Naive thymus-derived CD4-positive, alpha-beta T cell (primary cell): ENCODE measurements around the gene BATF3. TPM values are rescaled to one million over a fixed set of nuclear protein-coding genes. Genes with fewer than 3 reads are reported as not detected.
A peak's percentile ranks its signal among the peaks of the same experiment; 100 is the strongest.

ENCODE experiments used
- ATAC-seq: fragments of 150-1000 bp; cut with Tn5 transposase; 2 replicates; pipeline ENCODE4 v1.10.0; 2021; ENCODE audit warnings: mild to moderate bottlenecking, moderate library complexity
- CTCF ChIA-PET: fragments of 350-600 bp; sonication (Branson Sonifier 250); formaldehyde crosslinking; loops from one replicate; lab custom pipeline; 2021; ENCODE audit warnings: antibody characterized with exemption; lab: Charles Lee
- POLR2A ChIA-PET: fragments of 350-600 bp; sonication (Branson Sonifier 250); formaldehyde crosslinking; loops from one replicate; lab custom pipeline; 2021; ENCODE audit warnings: antibody characterized with exemption, inconsistent platforms; lab: Charles Lee
- DNase-seq, 9 donors: peaks; one replicate each; pipeline versions ENCODE4 v3.0.0 to v3.0.0-alpha.2; 2020 to 2022; ENCODE audit warnings: mixed read lengths in 1 of 9
- H3K27ac ChIP-seq: one replicate; pipeline ENCODE4 v1.7.0; 2013; ENCODE audit warnings: mild to moderate bottlenecking, low read depth, low read length, moderate library complexity
- H3K27me3 ChIP-seq, 2 donors: one replicate each; pipeline ENCODE4 v1.7.0; 2013; ENCODE audit warnings: low read length in 2 of 2, mild to moderate bottlenecking in 2 of 2, moderate library complexity in 2 of 2; ENCODE audit not compliant: control insufficient read depth in 2 of 2, insufficient read depth in 2 of 2
- H3K36me3 ChIP-seq, 3 experiments: 1 replicate in 2 of 3; 2 replicates in 1 of 3; pipeline ENCODE4 v1.7.0; 2013; ENCODE audit warnings: low read length in 3 of 3, mild to moderate bottlenecking in 3 of 3, moderate library complexity in 1 of 3; ENCODE audit not compliant: insufficient read depth in 3 of 3, control insufficient read depth in 2 of 3
- H3K4me1 ChIP-seq, 2 donors: one replicate each; pipeline ENCODE4 v1.7.0; 2013; ENCODE audit warnings: low read length in 2 of 2, mild to moderate bottlenecking in 2 of 2, moderate library complexity in 1 of 2; ENCODE audit not compliant: control insufficient read depth in 2 of 2, insufficient read depth in 2 of 2
- H3K4me3 ChIP-seq: 2 replicates; pipeline ENCODE4 v1.7.0; 2013; ENCODE audit warnings: mild to moderate bottlenecking, low read length
- H3K9me3 ChIP-seq, 3 experiments: 1 replicate in 2 of 3; 2 replicates in 1 of 3; pipeline ENCODE4 v1.7.0; 2013; ENCODE audit warnings: low read length in 3 of 3; ENCODE audit not compliant: control insufficient read depth in 2 of 3
- H3K27ac Mint-ChIP-seq, 9 donors: one replicate each; pipeline ENCODE4 v1.8.0; 2020 to 2022; ENCODE audit warnings: mixed read lengths in 9 of 9, mild to moderate bottlenecking in 8 of 9, moderate library complexity in 5 of 9, inconsistent platforms in 2 of 9
- H3K27me3 Mint-ChIP-seq, 5 donors: one replicate each; pipeline ENCODE4 v1.8.0; 2021 to 2022; ENCODE audit warnings: mixed read lengths in 5 of 5, mild to moderate bottlenecking in 1 of 5
- H3K36me3 Mint-ChIP-seq, 5 donors: one replicate each; pipeline ENCODE4 v1.8.0; 2020 to 2022; ENCODE audit warnings: mixed read lengths in 5 of 5, mild to moderate bottlenecking in 3 of 5, inconsistent platforms in 1 of 5
- H3K4me1 Mint-ChIP-seq, 7 donors: one replicate each; pipeline ENCODE4 v1.8.0; 2020 to 2022; ENCODE audit warnings: mixed read lengths in 7 of 7, mild to moderate bottlenecking in 3 of 7, inconsistent platforms in 1 of 7
- H3K4me3 Mint-ChIP-seq, 10 donors: one replicate each; pipeline ENCODE4 v1.8.0; 2020 to 2022; ENCODE audit warnings: mild to moderate bottlenecking in 10 of 10, mixed read lengths in 10 of 10, moderate library complexity in 6 of 10, inconsistent platforms in 2 of 10
- H3K9me3 Mint-ChIP-seq, 11 donors: one replicate each; pipeline ENCODE4 v1.8.0; 2020 to 2022; ENCODE audit warnings: mixed read lengths in 11 of 11, mild to moderate bottlenecking in 4 of 11, inconsistent platforms in 1 of 11, moderate library complexity in 1 of 11
- intact Hi-C, 2 donors: fragments of 100-400 bp; cut with micrococcal nuclease; formaldehyde crosslinking; loops; one replicate each; pipeline ENCODE4 v1.15.1; 2023
- polyA plus RNA-seq, 2 donors: library from polyadenylated mRNA; unstranded; fragments of 300-500 nt; fragmentation: Illumina TruSeq; gene quantifications; one replicate each; pipeline ENCODE4 v1.2.3, GENCODE V29; 2021
- total RNA-seq, 6 experiments: library from RNA in 5 of 6; stranded (reverse) in 5 of 6; gene quantifications; 1 replicate in 5 of 6; 2 replicates in 1 of 6; pipeline ENCODE4 v1.2.3 and lab custom pipeline; 2021 to 2026

The BATF3 gene
- total and polyA plus RNA-seq, 7 experiments from 2014 or later = 0.27 to 40.2 (median 1.1) TPM

DNA sequence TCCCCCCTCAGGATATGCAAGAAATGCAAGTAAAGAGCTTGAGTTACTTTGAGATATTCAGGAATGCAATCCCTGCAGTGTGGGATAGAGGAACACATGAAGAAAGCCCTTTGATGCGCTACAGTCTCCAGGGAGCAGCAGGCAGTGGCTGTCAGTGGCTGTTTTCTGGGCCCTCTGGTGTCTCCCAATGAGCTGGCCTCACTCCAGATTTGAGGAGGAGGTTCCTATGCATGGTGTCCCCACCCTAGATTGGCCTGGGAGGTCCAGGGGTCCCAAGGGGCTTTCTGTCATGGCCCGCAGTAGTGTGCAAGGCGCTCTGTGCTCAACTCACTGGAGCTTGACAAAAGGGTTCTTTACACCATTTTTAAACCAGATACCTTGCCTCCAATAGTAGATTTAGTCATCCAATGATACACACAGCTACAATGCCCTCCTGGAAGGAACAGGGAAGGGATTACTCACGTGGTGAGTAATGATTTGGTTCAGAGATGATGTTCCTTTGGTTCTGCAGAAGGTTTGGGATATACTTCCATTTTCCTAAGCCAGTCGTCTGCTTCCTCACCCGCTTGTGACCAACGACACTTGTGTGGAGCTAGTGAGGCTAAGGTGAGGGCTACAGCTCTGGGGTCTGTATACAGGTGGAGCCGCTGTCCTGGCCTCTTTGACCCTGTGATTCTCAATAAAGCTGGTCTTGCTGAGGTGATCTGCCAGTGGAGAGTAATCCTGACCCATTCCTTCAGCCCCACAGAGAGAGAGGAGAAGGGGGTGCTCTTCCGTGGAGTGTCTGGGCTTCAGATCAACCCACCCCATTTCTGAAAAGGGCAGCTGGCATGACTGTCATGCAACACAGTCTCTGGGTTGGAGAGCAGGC, 6.6 kb downstream of the BATF3 start:
- Histone ChIP-seq H3K9me3 (no peaks in the 10 kb centered on the region), H3K27ac (no peak overlapping the region), H3K27me3 (no peaks in the 10 kb centered on the region), H3K36me3 (no peaks in the 10 kb centered on the region), H3K4me3 (no peak overlapping the region), H3K4me1 (peaks cover 0 to 9% of the 10 kb centered on the region in 2 donors)
- POLR2A ChIA-PET = interaction anchor here (1.0 kb wide), 1 partner anchor 88 kb away, joined by 4 read pairs; no protein-coding TSS in a partner anchor
- Mint-ChIP-seq H3K4me1 (peaks cover 9 to 18% (median 16%) of the 10 kb centered on the region in 7 donors), H3K27ac (no peak overlapping the region), H3K4me3 (no peak overlapping the region), H3K27me3 (peaks cover 0 to 13% (median 5%) of the 10 kb centered on the region in 5 donors), H3K36me3 (peaks cover 0 to 7% (median 0%) of the 10 kb centered on the region in 5 donors), H3K9me3 (no peaks in the 10 kb centered on the region)
- DNase-seq = no peak
- CTCF ChIA-PET = no interaction called here
- intact Hi-C loops = no loop called here
- no peak for ATAC-seq

DNA sequence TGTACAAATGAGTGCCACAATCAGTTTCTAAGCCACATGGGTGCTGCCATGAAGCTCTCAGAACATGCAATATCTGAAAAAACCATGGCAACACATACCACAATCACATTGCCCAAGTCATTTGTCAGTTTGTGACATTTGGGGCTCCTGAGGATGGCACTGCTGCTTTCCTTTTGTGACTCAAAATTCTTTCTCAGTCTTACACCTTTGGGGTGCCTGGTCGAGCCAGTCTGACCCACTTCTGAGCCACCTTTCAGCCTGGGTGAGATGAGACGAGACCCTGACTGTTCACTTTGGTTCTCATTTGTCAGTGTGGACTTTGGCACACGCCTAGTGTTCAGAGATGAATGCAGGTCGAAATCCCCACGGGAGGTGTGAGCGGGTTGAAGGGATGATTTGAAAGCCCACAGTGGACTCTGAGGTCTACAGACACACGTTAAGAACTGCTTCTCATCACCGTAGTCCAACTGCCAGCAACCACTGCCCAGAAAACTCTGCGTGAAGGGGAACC, 8.0 kb downstream of the BATF3 start:
- Mint-ChIP-seq H3K36me3 (peaks cover 0 to 3% (median 0%) of the 10 kb centered on the region in 5 donors), H3K27ac (peak overlapping the region in 1 of 9 donors; percentile 6), H3K9me3 (no peaks in the 10 kb centered on the region), H3K27me3 (peaks cover 0 to 24% (median 11%) of the 10 kb centered on the region in 5 donors), H3K4me3 (no peak overlapping the region), H3K4me1 (peaks cover 5 to 10% (median 7%) of the 10 kb centered on the region in 7 donors)
- Histone ChIP-seq H3K9me3 (no peaks in the 10 kb centered on the region), H3K27me3 (no peaks in the 10 kb centered on the region), H3K27ac (no peak overlapping the region), H3K4me3 (no peak overlapping the region), H3K4me1 (no peaks in the 10 kb centered on the region), H3K36me3 (no peaks in the 10 kb centered on the region)
- no peak for ATAC-seq
- ChIA-PET CTCF (no interaction called here), POLR2A (no interaction called here)
- DNase-seq = no peak
- intact Hi-C loops = no loop called here

DNA sequence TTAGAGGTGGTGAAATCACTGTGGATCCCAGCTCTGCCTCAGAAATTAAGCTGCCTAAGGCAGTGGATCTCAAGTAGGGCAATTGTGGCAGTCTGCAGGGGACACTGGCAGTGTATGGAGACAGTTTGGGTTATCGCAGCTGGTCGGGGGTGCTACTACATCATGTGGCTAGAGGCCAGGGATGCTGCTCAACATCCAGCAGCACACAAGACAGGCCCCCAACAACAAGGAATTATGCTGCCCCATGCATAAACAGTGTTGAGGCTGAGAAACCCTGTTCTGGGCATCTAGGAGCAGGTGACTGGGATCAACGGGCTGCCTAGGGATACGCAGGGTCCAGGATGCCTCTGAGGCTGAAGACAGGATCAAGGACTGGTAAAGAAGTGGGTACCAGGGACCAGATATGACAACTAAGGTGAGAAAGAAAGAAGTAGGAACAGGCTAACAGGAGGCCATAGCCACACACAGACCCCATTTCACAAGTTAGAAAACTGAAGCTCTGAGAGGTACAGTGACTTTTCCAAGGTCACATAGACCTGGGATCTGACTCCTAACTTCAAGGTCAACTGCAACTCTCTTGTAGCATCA, 8.7 kb downstream of the BATF3 start:
- no peaks in the 10 kb centered on the region for H3K9me3 Mint-ChIP-seq
- DNase-seq (no peak), ATAC-seq (no peak)
- no peak overlapping the region for H3K4me3 ChIP-seq
- H3K4me1 Mint-ChIP-seq = peaks cover 0 to 11% (median 2%) of the 10 kb centered on the region in 7 donors
- no peaks in the 10 kb centered on the region for H3K36me3 Mint-ChIP-seq
- H3K27ac Mint-ChIP-seq = no peak overlapping the region
- H3K27me3 Mint-ChIP-seq = peaks cover 0 to 22% (median 6%) of the 10 kb centered on the region in 5 donors
- H3K4me1 ChIP-seq = no peaks in the 10 kb centered on the region
- H3K4me3 Mint-ChIP-seq = no peak overlapping the region
- intact Hi-C loops = no loop called here
- no peak overlapping the region for H3K27ac ChIP-seq
- H3K9me3 ChIP-seq = no peaks in the 10 kb centered on the region
- ChIA-PET POLR2A (no interaction called here), CTCF (no interaction called here)
- H3K27me3 ChIP-seq = no peaks in the 10 kb centered on the region
- H3K36me3 ChIP-seq = no peaks in the 10 kb centered on the region

DNA sequence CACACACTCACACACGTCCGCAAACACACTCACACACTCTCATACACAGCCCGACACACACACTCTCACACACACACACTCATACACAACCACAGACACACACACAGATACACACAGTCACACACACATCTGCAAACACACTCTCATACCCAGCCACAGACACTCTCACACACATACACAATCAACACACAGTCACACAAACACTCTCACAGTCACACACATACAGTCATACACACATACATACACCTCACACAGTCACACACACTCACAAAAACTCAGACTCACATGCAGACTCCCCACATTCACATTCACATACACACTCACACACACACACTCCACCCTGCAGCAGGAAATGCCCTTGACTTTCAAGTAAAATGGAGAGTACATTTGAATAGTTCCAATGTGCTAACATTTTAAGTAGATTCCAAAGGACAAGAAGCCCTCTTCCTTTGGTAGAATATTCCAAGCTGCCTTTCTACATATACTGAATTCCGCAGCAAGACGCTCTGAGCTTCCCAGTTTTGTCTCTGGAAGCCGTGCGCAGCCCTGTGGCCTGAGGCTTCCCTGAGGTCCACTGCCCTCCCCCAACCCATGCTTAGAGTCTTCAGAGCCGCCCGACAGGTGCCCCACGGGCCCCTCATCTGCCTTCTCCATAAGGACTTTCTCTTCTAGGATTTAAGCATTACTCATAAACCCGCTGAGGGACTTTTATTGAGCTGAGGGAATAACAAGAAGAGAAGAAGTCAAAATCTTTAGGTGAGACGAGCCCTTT, 9.7 kb downstream of the BATF3 start:
- no peak overlapping the region for H3K27ac ChIP-seq
- Mint-ChIP-seq H3K4me3 (no peak overlapping the region), H3K4me1 (peaks cover 0 to 14% (median 0%) of the 10 kb centered on the region in 7 donors), H3K27ac (no peak overlapping the region), H3K9me3 (no peaks in the 10 kb centered on the region), H3K27me3 (peaks cover 0 to 25% (median 6%) of the 10 kb centered on the region in 5 donors), H3K36me3 (peaks cover 0 to 2% (median 0%) of the 10 kb centered on the region in 5 donors)
- H3K4me3 ChIP-seq = no peak overlapping the region
- no peaks in the 10 kb centered on the region for H3K9me3 ChIP-seq
- DNase-seq = no peak
- no peaks in the 10 kb centered on the region for H3K27me3 ChIP-seq
- H3K36me3 ChIP-seq = no peaks in the 10 kb centered on the region
- H3K4me1 ChIP-seq = no peaks in the 10 kb centered on the region
- ChIA-PET CTCF (no interaction called here), POLR2A (no interaction called here)
- ATAC-seq = no peak
- intact Hi-C loops = no loop called here

DNA sequence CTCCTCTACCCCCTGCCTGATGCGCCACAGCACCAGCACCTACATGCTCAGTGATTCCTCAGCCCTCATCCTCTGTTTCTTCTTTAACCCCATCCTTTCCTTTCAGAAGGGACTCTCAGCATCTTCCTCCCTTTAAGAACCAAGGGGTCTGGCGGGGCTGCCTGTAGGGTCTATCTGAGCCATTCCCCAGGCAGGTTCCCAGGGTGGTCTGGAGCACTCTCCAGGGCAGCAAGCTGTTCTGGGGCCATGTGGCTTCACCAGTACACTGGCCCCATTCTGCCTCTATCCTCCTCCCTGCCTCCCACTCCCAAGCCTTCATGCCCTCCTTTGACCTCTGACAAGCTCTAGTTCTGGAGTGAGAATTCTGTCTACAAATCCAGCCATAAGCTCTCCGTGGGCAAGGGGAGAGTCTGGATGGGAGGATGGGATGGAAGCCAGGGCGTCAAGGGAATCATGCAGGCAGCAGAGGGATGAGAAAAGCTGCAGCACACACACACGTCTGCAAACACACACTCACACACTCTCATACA, 10.4 kb downstream of the BATF3 start:
- no peak overlapping the region for H3K4me3 ChIP-seq
- H3K36me3 ChIP-seq = no peaks in the 10 kb centered on the region
- no peak overlapping the region for H3K4me3 Mint-ChIP-seq
- peaks cover 0 to 1% of the 10 kb centered on the region in 2 donors for H3K4me1 ChIP-seq
- CTCF ChIA-PET = interaction anchor here (0.6 kb wide), 1 partner anchor 73 kb away, joined by 3 read pairs; no protein-coding TSS in a partner anchor
- H3K27me3 ChIP-seq = no peaks in the 10 kb centered on the region
- H3K36me3 Mint-ChIP-seq = peaks cover 0 to 2% (median 0%) of the 10 kb centered on the region in 5 donors
- intact Hi-C loops = no loop called here
- no peaks in the 10 kb centered on the region for H3K9me3 ChIP-seq
- no peak overlapping the region for H3K27ac ChIP-seq
- H3K9me3 Mint-ChIP-seq = peaks cover 0 to 2% (median 0%) of the 10 kb centered on the region in 11 donors
- peaks cover 0 to 25% (median 6%) of the 10 kb centered on the region in 5 donors for H3K27me3 Mint-ChIP-seq
- POLR2A ChIA-PET = no interaction called here
- H3K27ac Mint-ChIP-seq = no peak overlapping the region
- DNase-seq = no peak
- no peak for ATAC-seq
- H3K4me1 Mint-ChIP-seq = peaks cover 0 to 14% (median 0%) of the 10 kb centered on the region in 7 donors
